Nephron progenitor cell (in vitro differentiated cells): ENCODE data around the gene OSBPL2.

Experiments
- DNase-seq: peaks from one replicate; pipeline ENCODE4 v3.0.0; 2021
- H3K27ac Mint-ChIP-seq: 2 replicates; pipeline ENCODE4 v1.8.0; 2021; ENCODE audit warnings: mild to moderate bottlenecking, moderate library complexity, mixed read lengths
- H3K27me3 Mint-ChIP-seq: 2 replicates; pipeline ENCODE4 v1.8.0; 2021; ENCODE audit warnings: mild to moderate bottlenecking, low read depth, mixed read lengths; ENCODE audit not compliant: poor library complexity
- H3K36me3 Mint-ChIP-seq: 2 replicates; pipeline ENCODE4 v1.8.0; 2021; ENCODE audit warnings: low read depth, mixed read lengths
- H3K4me1 Mint-ChIP-seq: 2 replicates; pipeline ENCODE4 v1.8.0; 2021; ENCODE audit warnings: mixed read lengths
- H3K4me3 Mint-ChIP-seq: 2 replicates; pipeline ENCODE4 v1.8.0; 2021; ENCODE audit warnings: mild to moderate bottlenecking, moderate library complexity, mixed read lengths
- H3K9me3 Mint-ChIP-seq: 2 replicates; pipeline ENCODE4 v1.8.0; 2021; ENCODE audit warnings: mild to moderate bottlenecking, moderate library complexity, mixed read lengths
- CTCF ChIP-seq: fragments of 200-600 bp; sonication (generic); IDR thresholded peaks from 2 replicates; pipeline ENCODE4 v1.5.0; 2021; ENCODE audit warnings: antibody characterized with exemption

OSBPL2 gene

GRCh38 chr20:62243106-62243505 is 4.8 kb downstream of the OSBPL2 start:
- no peaks in the 10 kb centered on the region for H3K9me3 Mint-ChIP-seq
- TF ChIP-seq CTCF: no peak
- H3K27ac Mint-ChIP-seq: no peak overlapping the region
- H3K4me1 Mint-ChIP-seq: peaks cover 21% of the 10 kb centered on the region
- no peaks in the 10 kb centered on the region for H3K27me3 Mint-ChIP-seq
- no peak overlapping the region for H3K4me3 Mint-ChIP-seq
- peaks cover 10% of the 10 kb centered on the region for H3K36me3 Mint-ChIP-seq
- DNase-seq: no peak

- H3K27ac Mint-ChIP-seq: no peak overlapping the region
- H3K27me3 Mint-ChIP-seq: no peaks in the 10 kb centered on the region
- H3K4me3 Mint-ChIP-seq: no peak overlapping the region
- TF ChIP-seq CTCF: no peak
- no peaks in the 10 kb centered on the region for H3K9me3 Mint-ChIP-seq
- no peak for DNase-seq
- peaks cover 10% of the 10 kb centered on the region for H3K36me3 Mint-ChIP-seq
- peaks cover 21% of the 10 kb centered on the region for H3K4me1 Mint-ChIP-seq
Measured at GRCh38 chr20:62243906-62244515, 5.7 kb downstream of the OSBPL2 start.

GRCh38 chr20:62244644-62245108 is 6.4 kb downstream of the OSBPL2 start:
- TF ChIP-seq CTCF: no peak
- Mint-ChIP-seq H3K36me3 (peaks cover 10% of the 10 kb centered on the region), H3K27ac (no peak overlapping the region), H3K27me3 (no peaks in the 10 kb centered on the region), H3K9me3 (no peaks in the 10 kb centered on the region), H3K4me1 (peaks cover 14% of the 10 kb centered on the region), H3K4me3 (no peak overlapping the region)
- no peak for DNase-seq

DNA sequence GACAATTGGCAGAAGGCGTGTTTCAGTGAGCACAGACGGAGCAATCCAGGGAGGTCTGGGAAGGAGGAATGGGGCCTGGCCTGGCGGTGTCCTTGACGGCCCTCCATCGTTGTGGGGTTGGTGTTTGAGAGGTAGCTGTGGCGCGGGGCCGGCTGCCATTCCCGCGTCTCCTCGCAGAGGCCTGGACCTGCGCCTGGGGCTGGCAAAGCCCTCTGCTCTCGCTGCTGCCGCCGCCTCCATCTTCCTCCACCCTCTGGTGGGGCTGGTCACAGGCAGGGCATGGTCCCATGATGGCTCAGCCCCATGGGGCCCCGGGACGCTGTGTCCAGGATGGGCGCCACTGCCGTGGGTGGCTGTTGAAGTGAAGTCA is 7.6 kb downstream of the OSBPL2 start:
- DNase-seq: no peak
- Mint-ChIP-seq H3K36me3 (peaks cover 10% of the 10 kb centered on the region), H3K4me1 (peaks cover 16% of the 10 kb centered on the region), H3K27me3 (peaks cover 3% of the 10 kb centered on the region), H3K9me3 (no peaks in the 10 kb centered on the region), H3K27ac (no peak overlapping the region), H3K4me3 (no peak overlapping the region)
- TF ChIP-seq CTCF: no peak

DNA sequence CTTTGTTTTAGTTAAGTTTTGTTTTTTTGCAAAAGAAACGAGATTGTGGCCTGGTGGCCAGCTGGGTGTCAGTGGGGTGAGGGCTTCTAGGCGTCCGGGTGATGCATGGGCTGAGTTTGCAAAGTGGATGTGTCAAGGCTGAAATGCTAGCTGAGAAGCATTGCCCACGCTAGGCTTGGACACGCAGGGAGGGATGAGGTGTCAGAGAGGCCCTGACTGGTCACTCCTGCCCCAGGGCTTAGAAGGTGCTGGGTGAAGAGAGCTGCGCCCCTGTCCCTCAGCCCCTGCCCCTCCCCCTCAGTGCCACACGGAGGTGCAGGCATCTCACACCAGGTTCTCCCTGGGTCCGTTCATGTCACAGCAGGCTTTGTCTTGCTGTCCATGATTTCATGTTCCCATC is 8.1 kb downstream of the OSBPL2 start:
- H3K9me3 Mint-ChIP-seq: no peaks in the 10 kb centered on the region
- no peak for DNase-seq
- no peak overlapping the region for H3K27ac Mint-ChIP-seq
- H3K4me1 Mint-ChIP-seq: peaks cover 16% of the 10 kb centered on the region
- no peak for TF ChIP-seq CTCF
- peaks cover 8% of the 10 kb centered on the region for H3K36me3 Mint-ChIP-seq
- H3K27me3 Mint-ChIP-seq: peaks cover 3% of the 10 kb centered on the region
- no peak overlapping the region for H3K4me3 Mint-ChIP-seq
